CD4-positive, alpha-beta memory T cell (primary cell): ENCODE results near the gene TBC1D30. TPM values are rescaled to one million over a fixed set of nuclear protein-coding genes. Genes with fewer than 3 reads are reported as not detected.

Experiments used
- CTCF ChIA-PET: fragments of 350-600 bp; sonication (Branson Sonifier 250); formaldehyde crosslinking; loops from one replicate; lab custom pipeline; 2021; ENCODE audit warnings: inconsistent platforms; ENCODE audit not compliant: partially characterized antibody; lab: Charles Lee
- POLR2A ChIA-PET: fragments of 350-600 bp; sonication (Branson Sonifier 250); formaldehyde crosslinking; loops from one replicate; lab custom pipeline; 2021; ENCODE audit not compliant: partially characterized antibody; lab: Charles Lee
- DNase-seq, 5 donors: peaks; one replicate each; pipeline versions ENCODE4 v3.0.0 to v3.0.0-alpha.2; 2020 to 2022; ENCODE audit warnings: mixed read lengths in 1 of 5
- H3K27ac ChIP-seq: one replicate; pipeline ENCODE4 v1.7.0; 2013; ENCODE audit warnings: low read depth, low read length
- H3K27me3 ChIP-seq: 2 replicates; pipeline ENCODE4 v1.7.0; 2013; ENCODE audit warnings: mild to moderate bottlenecking, low read length, moderate library complexity; ENCODE audit not compliant: insufficient read depth
- H3K36me3 ChIP-seq: 2 replicates; pipeline ENCODE4 v1.7.0; 2013; ENCODE audit warnings: mild to moderate bottlenecking, low read length, moderate library complexity; ENCODE audit not compliant: insufficient read depth
- H3K4me1 ChIP-seq: 2 replicates; pipeline ENCODE4 v1.7.0; 2013; ENCODE audit warnings: mild to moderate bottlenecking, low read length, moderate library complexity; ENCODE audit not compliant: insufficient read depth
- H3K4me3 ChIP-seq, 2 donors: one replicate each; pipeline ENCODE4 v1.7.0; 2013; ENCODE audit warnings: low read length in 2 of 2, mild to moderate bottlenecking in 1 of 2
- H3K9me3 ChIP-seq, 2 donors: one replicate each; pipeline ENCODE4 v1.7.0; 2013; ENCODE audit warnings: low read length in 2 of 2, control low read depth in 1 of 2; ENCODE audit not compliant: control insufficient read depth in 1 of 2
- H3K27ac Mint-ChIP-seq, 7 donors: one replicate each; pipeline ENCODE4 v1.8.0; 2020 to 2021; ENCODE audit warnings: mixed read lengths in 7 of 7, mild to moderate bottlenecking in 6 of 7, inconsistent platforms in 3 of 7, moderate library complexity in 3 of 7
- H3K27me3 Mint-ChIP-seq, 2 donors: one replicate each; pipeline ENCODE4 v1.8.0; 2020 to 2021; ENCODE audit warnings: mixed read lengths in 2 of 2
- H3K36me3 Mint-ChIP-seq, 2 donors: one replicate each; pipeline ENCODE4 v1.8.0; 2020 to 2021; ENCODE audit warnings: mixed read lengths in 2 of 2, inconsistent platforms in 1 of 2, mild to moderate bottlenecking in 1 of 2
- H3K4me1 Mint-ChIP-seq, 4 donors: one replicate each; pipeline ENCODE4 v1.8.0; 2020 to 2021; ENCODE audit warnings: mixed read lengths in 4 of 4, mild to moderate bottlenecking in 1 of 4
- H3K4me3 Mint-ChIP-seq, 8 donors: one replicate each; pipeline ENCODE4 v1.8.0; 2020 to 2021; ENCODE audit warnings: mixed read lengths in 8 of 8, mild to moderate bottlenecking in 7 of 8, moderate library complexity in 6 of 8, inconsistent platforms in 3 of 8
- H3K9me3 Mint-ChIP-seq, 8 donors: one replicate each; pipeline ENCODE4 v1.8.0; 2020 to 2021; ENCODE audit warnings: mixed read lengths in 8 of 8, mild to moderate bottlenecking in 5 of 8, inconsistent platforms in 3 of 8, moderate library complexity in 1 of 8
- intact Hi-C: fragments of 100-400 bp; cut with micrococcal nuclease; formaldehyde crosslinking; loops from one replicate; pipeline ENCODE4 v1.15.1; 2023
- polyA plus RNA-seq, 2 donors: library from polyadenylated mRNA; unstranded; fragments of 300-500 nt; fragmentation: Illumina TruSeq; gene quantifications; one replicate each; pipeline ENCODE4 v1.2.3, GENCODE V29; 2021
- total RNA-seq, 2 experiments: library from RNA; stranded (reverse); gene quantifications; one replicate each; pipeline ENCODE4 v1.2.3, GENCODE V29; 2021

The TBC1D30 gene
- total and polyA plus RNA-seq, 4 experiments from 2014 or later = 0.55 to 0.73 TPM; not detected in 2

DNA sequence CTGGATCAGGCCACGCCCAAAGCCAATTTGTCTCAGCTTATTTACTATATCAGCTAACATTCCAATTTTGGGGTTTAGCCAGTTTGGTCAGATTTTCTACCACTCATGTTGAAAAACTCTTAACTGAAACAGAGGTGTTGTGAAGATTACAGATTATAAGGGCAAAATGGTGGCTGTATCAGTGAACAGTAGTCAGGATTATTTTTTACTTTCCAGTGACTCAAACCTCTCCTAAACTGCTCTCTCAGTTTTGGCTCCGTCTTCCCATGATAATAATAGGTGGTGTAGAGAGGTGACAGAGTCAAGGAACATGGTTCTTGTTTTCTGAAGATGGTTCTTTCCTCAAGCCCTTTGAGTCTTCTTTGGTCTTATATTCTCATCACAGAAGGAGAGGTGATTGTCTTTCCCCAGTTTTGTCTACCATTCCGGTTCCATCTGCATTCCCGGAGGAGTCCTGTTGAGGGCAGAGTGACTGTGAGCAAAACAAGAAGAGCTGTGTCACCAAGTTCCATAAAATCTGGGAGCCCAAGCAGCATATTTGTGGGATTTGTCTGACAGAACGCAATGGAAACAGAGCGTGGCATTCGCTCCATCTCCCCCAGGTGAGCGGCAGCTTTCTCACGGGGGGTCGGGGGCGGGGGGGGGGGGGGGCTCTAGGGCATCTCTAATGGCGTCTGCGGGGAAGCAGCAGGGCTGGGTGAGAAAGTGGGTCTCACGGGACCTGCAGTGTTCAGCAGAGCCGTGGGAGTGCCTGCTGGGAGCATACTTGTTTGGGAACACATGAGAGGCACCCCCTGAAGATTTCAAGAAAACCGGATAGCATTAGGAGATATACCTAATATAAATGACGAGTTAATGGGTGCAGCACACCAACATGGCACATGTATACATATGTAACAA is 59.1 kb downstream of the TBC1D30 start:
- Histone ChIP-seq H3K27ac (no peak overlapping the region), H3K9me3 (no peaks in the 10 kb centered on the region), H3K4me3 (no peak overlapping the region), H3K4me1 (no peaks in the 10 kb centered on the region), H3K27me3 (no peaks in the 10 kb centered on the region), H3K36me3 (no peaks in the 10 kb centered on the region)
- intact Hi-C loops = no loop called here
- Mint-ChIP-seq H3K9me3 (no peaks in the 10 kb centered on the region), H3K36me3 (no peaks in the 10 kb centered on the region), H3K4me3 (no peak overlapping the region), H3K4me1 (no peaks in the 10 kb centered on the region), H3K27ac (no peak overlapping the region), H3K27me3 (peaks cover 0 to 2% of the 10 kb centered on the region in 2 donors)
- POLR2A ChIA-PET = no interaction called here
- no peak for DNase-seq
- CTCF ChIA-PET = interaction anchor here (1.1 to 1.4 kb wide), 3 partner anchors 8 to 349 kb away, joined by 3 to 9 read pairs (median 5); no protein-coding TSS in a partner anchor

- peaks cover 2 to 4% of the 10 kb centered on the region in 2 donors for H3K27me3 Mint-ChIP-seq
- H3K27ac Mint-ChIP-seq = no peak overlapping the region
- intact Hi-C loops = no loop called here
- Histone ChIP-seq H3K27ac (no peak overlapping the region), H3K9me3 (no peaks in the 10 kb centered on the region), H3K4me3 (no peak overlapping the region), H3K27me3 (no peaks in the 10 kb centered on the region), H3K4me1 (no peaks in the 10 kb centered on the region), H3K36me3 (no peaks in the 10 kb centered on the region)
- no peak for DNase-seq
- POLR2A ChIA-PET = no interaction called here
- CTCF ChIA-PET = interaction anchor here (1.4 kb wide), 1 partner anchor 10 kb away, joined by 5 read pairs; no protein-coding TSS in a partner anchor
- H3K4me3 Mint-ChIP-seq = no peak overlapping the region
- H3K9me3 Mint-ChIP-seq = no peaks in the 10 kb centered on the region
- no peaks in the 10 kb centered on the region for H3K36me3 Mint-ChIP-seq
- H3K4me1 Mint-ChIP-seq = no peaks in the 10 kb centered on the region
These were observed 59.7 kb downstream of the TBC1D30 start for GRCh38 chr12:64884164-64884542.

DNA sequence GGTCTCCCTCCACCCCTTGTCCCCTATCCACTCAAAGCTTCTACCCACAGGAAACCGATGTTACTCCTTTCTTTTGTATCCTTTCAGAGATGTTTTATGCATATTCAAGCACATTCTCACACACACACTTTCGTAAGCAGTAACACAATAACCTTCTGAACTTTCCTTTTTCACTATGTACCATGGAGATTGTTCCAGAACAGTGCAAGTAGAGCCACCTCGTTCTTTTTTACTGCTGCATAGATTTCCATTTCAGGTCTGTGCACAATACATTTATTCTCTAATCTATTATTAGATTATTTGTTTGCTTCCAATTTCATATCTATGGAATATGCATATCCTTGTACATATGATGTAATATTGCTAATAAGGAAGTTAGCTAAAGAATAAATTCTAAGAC is 60.3 kb downstream of the TBC1D30 start:
- CTCF ChIA-PET = interaction anchor here (1.4 kb wide), 1 partner anchor 10 kb away, joined by 5 read pairs; no protein-coding TSS in a partner anchor
- POLR2A ChIA-PET = no interaction called here
- Mint-ChIP-seq H3K36me3 (no peaks in the 10 kb centered on the region), H3K27me3 (peaks cover 2 to 4% of the 10 kb centered on the region in 2 donors), H3K4me1 (no peaks in the 10 kb centered on the region), H3K4me3 (no peak overlapping the region), H3K9me3 (no peaks in the 10 kb centered on the region), H3K27ac (no peak overlapping the region)
- H3K27me3 ChIP-seq = no peaks in the 10 kb centered on the region
- no peaks in the 10 kb centered on the region for H3K4me1 ChIP-seq
- no peak overlapping the region for H3K4me3 ChIP-seq
- intact Hi-C loops = no loop called here
- H3K9me3 ChIP-seq = no peaks in the 10 kb centered on the region
- H3K27ac ChIP-seq = no peak overlapping the region
- DNase-seq = no peak
- H3K36me3 ChIP-seq = no peaks in the 10 kb centered on the region

GRCh38 chr12:64889434-64890216 is 65.2 kb downstream of the TBC1D30 start:
- no peaks in the 10 kb centered on the region for H3K9me3 Mint-ChIP-seq
- Histone ChIP-seq H3K27me3 (no peaks in the 10 kb centered on the region), H3K4me1 (no peaks in the 10 kb centered on the region), H3K27ac (no peak overlapping the region), H3K36me3 (no peaks in the 10 kb centered on the region), H3K4me3 (no peak overlapping the region), H3K9me3 (no peaks in the 10 kb centered on the region)
- no peak for DNase-seq
- H3K36me3 Mint-ChIP-seq = no peaks in the 10 kb centered on the region
- no peak overlapping the region for H3K27ac Mint-ChIP-seq
- peaks cover 13 to 22% of the 10 kb centered on the region in 2 donors for H3K27me3 Mint-ChIP-seq
- ChIA-PET CTCF (interaction anchor here (0.6 to 6.5 kb wide), 13 partner anchors 8 to 1218 kb away, joined by 3 to 61 read pairs (median 8); no protein-coding TSS in a partner anchor), POLR2A (no interaction called here)
- H3K4me1 Mint-ChIP-seq = no peaks in the 10 kb centered on the region
- intact Hi-C loops = loop anchor here (5.0 kb wide), 1 partner anchor 233 kb away; the partner anchor contains the start of gene WIF1
- H3K4me3 Mint-ChIP-seq = no peak overlapping the region

DNA sequence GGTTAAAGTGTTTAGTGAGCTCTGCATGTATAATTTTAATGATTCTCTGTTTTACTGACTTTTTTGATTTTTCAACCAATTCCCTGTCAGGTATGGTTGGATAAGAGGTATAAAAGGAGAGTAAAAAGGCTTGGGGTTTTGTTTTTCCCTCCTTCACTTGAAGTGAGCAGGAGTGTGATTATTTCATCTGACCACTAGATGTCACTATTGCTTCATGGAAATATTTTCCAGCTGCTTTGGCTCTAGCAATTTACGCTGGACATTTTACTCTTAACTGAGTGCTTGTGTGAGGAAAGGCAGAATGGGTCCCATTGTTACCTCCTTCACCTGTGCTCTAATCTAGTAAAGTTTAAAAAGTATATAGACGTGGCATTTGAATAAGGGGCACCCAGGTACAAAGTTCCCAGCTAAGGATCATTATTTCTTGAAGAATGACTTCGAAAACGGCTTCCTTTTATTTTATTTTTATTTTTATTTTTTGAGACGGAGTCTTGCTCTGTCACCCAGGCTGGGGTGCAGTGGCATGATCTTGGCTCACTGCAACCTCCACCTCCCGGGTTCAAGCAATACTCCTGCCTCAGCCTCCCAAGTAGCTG is 66.5 kb downstream of the TBC1D30 start:
- DNase-seq = peak in 4 of 5 donors; percentile 50 to 56 (median 54)
- no peaks in the 10 kb centered on the region for H3K27me3 ChIP-seq
- H3K36me3 ChIP-seq = no peaks in the 10 kb centered on the region
- Mint-ChIP-seq H3K4me1 (no peaks in the 10 kb centered on the region), H3K36me3 (no peaks in the 10 kb centered on the region), H3K9me3 (no peaks in the 10 kb centered on the region), H3K27me3 (peaks cover 13 to 22% of the 10 kb centered on the region in 2 donors), H3K27ac (no peak overlapping the region), H3K4me3 (no peak overlapping the region)
- H3K4me3 ChIP-seq = no peak overlapping the region
- ChIA-PET POLR2A (no interaction called here), CTCF (interaction anchor here (0.6 to 6.5 kb wide), 26 partner anchors 8 to 1803 kb away, joined by 3 to 61 read pairs (median 5); no protein-coding TSS in a partner anchor)
- H3K27ac ChIP-seq = no peak overlapping the region
- no peaks in the 10 kb centered on the region for H3K9me3 ChIP-seq
- H3K4me1 ChIP-seq = no peaks in the 10 kb centered on the region
- intact Hi-C loops = loop anchor here (1.0 to 5.0 kb wide), 4 partner anchors 231 to 1803 kb away; partner anchors contain the start of gene WIF1

DNA sequence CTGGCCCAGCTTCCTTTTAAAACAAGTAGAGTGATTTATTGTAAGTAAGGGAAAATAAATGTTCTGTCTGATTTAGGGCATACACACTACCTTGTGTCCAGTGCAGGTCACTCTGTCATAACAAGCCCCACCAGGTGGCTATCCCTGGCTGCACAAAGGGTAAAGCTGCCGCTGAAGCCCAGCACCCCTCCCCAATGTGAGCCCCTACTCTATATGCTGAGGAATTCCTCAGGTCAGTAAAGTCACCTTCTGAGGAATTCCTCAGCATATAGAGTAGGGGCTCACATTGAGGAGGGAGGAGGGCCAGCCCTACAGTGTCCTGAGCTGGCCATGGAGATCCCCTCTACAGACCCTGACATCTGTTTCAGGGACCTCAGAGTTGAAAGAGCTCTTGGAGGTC is 67.2 kb downstream of the TBC1D30 start:
- Histone ChIP-seq H3K4me3 (no peak overlapping the region), H3K9me3 (no peaks in the 10 kb centered on the region), H3K27me3 (no peaks in the 10 kb centered on the region), H3K27ac (no peak overlapping the region), H3K36me3 (no peaks in the 10 kb centered on the region), H3K4me1 (no peaks in the 10 kb centered on the region)
- H3K4me1 Mint-ChIP-seq = no peaks in the 10 kb centered on the region
- no peaks in the 10 kb centered on the region for H3K36me3 Mint-ChIP-seq
- intact Hi-C loops = loop anchor here (1.0 to 5.0 kb wide), 4 partner anchors 231 to 1803 kb away; partner anchors contain the start of gene WIF1
- no peak for DNase-seq
- no peak overlapping the region for H3K4me3 Mint-ChIP-seq
- no peaks in the 10 kb centered on the region for H3K9me3 Mint-ChIP-seq
- ChIA-PET CTCF (interaction anchor here (0.7 to 6.5 kb wide), 19 partner anchors 8 to 1802 kb away, joined by 3 to 61 read pairs (median 5); no protein-coding TSS in a partner anchor), POLR2A (no interaction called here)
- no peak overlapping the region for H3K27ac Mint-ChIP-seq
- H3K27me3 Mint-ChIP-seq = peaks cover 13 to 22% of the 10 kb centered on the region in 2 donors
